ENCODE data around the gene SLC22A12.

Gene SLC22A12

GRCh38 chr11:64599698-64600211, 8.7 kb downstream of the SLC22A12 start:
- H3K4me1 ChIP-seq: no peaks in the 10 kb centered on the region
- H3K27me3 ChIP-seq (ENCODE audit: control insufficient read depth, insufficient read depth, low read length): no peaks in the 10 kb centered on the region
- H3K9me3 ChIP-seq (ENCODE audit: control insufficient read depth, low read length): no peaks in the 10 kb centered on the region
- no peak overlapping the region for H2AFZ ChIP-seq
- no peak overlapping the region for H3K27ac ChIP-seq
- H3K9ac ChIP-seq: no peak overlapping the region
- no peaks in the 10 kb centered on the region for H3K36me3 ChIP-seq (ENCODE audit: control insufficient read depth, insufficient read depth, low read length)
- TF ChIP-seq CTCF (IDR thresholded peaks at IDR 0.05): no peak
- no peaks in the 10 kb centered on the region for H3K79me2 ChIP-seq
- no peak overlapping the region for H3K4me2 ChIP-seq (ENCODE audit: low read length)
- H3K4me3 ChIP-seq (ENCODE audit: low read depth, low read length): no peak overlapping the region

- H3K36me3 ChIP-seq (ENCODE audit: control insufficient read depth, insufficient read depth, low read length): no peaks in the 10 kb centered on the region
- H3K9me3 ChIP-seq (ENCODE audit: control insufficient read depth, low read length): no peaks in the 10 kb centered on the region
- no peak for TF ChIP-seq CTCF (IDR thresholded peaks at IDR 0.05)
- no peak overlapping the region for H3K4me2 ChIP-seq (ENCODE audit: low read length)
- no peaks in the 10 kb centered on the region for H3K4me1 ChIP-seq
- H3K79me2 ChIP-seq: no peaks in the 10 kb centered on the region
- no peak overlapping the region for H2AFZ ChIP-seq
- no peak overlapping the region for H3K27ac ChIP-seq
- H3K4me3 ChIP-seq (ENCODE audit: low read depth, low read length): no peak overlapping the region
- H3K27me3 ChIP-seq (ENCODE audit: control insufficient read depth, insufficient read depth, low read length): no peaks in the 10 kb centered on the region
- H3K9ac ChIP-seq: no peak overlapping the region
These were observed 9.4 kb downstream of the SLC22A12 start for GRCh38 chr11:64600281-64600992.

GRCh38 chr11:64601605-64602465, 10.8 kb downstream of the SLC22A12 start:
- no peaks in the 10 kb centered on the region for H3K9me3 ChIP-seq (ENCODE audit: control insufficient read depth, low read length)
- no peak overlapping the region for H3K9ac ChIP-seq
- no peak for TF ChIP-seq CTCF (IDR thresholded peaks at IDR 0.05)
- no peaks in the 10 kb centered on the region for H3K36me3 ChIP-seq (ENCODE audit: control insufficient read depth, insufficient read depth, low read length)
- H3K27me3 ChIP-seq (ENCODE audit: control insufficient read depth, insufficient read depth, low read length): no peaks in the 10 kb centered on the region
- H3K27ac ChIP-seq: no peak overlapping the region
- no peak overlapping the region for H3K4me3 ChIP-seq (ENCODE audit: low read depth, low read length)
- no peaks in the 10 kb centered on the region for H3K4me1 ChIP-seq
- H2AFZ ChIP-seq: no peak overlapping the region
- H3K79me2 ChIP-seq: no peaks in the 10 kb centered on the region
- no peak overlapping the region for H3K4me2 ChIP-seq (ENCODE audit: low read length)

GRCh38 chr11:64602466-64603070, 11.5 kb downstream of the SLC22A12 start:
- Histone ChIP-seq H3K9me3 (ENCODE audit: control insufficient read depth, low read length) (no peaks in the 10 kb centered on the region), H3K4me2 (ENCODE audit: low read length) (no peak overlapping the region), H2AFZ (no peak overlapping the region), H3K27ac (no peak overlapping the region), H3K4me3 (ENCODE audit: low read depth, low read length) (no peak overlapping the region), H3K27me3 (ENCODE audit: control insufficient read depth, insufficient read depth, low read length) (no peaks in the 10 kb centered on the region), H3K9ac (no peak overlapping the region), H3K36me3 (ENCODE audit: control insufficient read depth, insufficient read depth, low read length) (no peaks in the 10 kb centered on the region), H3K79me2 (no peaks in the 10 kb centered on the region), H3K4me1 (no peaks in the 10 kb centered on the region)
- TF ChIP-seq CTCF (IDR thresholded peaks at IDR 0.05): no peak

All from parathyroid adenoma (tissue), 2 donors.